HG02678 (cell line): ENCODE data around the gene SLC7A8.

Experiments used
- ATAC-seq: cut with Tn5 transposase; IDR thresholded peaks from one replicate; pipeline ENCODE4 v1.9.1; 2021; ENCODE audit warnings: mild to moderate bottlenecking, moderate library complexity; ENCODE audit not compliant: unreplicated experiment

SLC7A8 gene

GRCh38 chr14:23183158-23183470 lies 346 bp downstream of the SLC7A8 start:
- ATAC-seq: no peak

- no peak for ATAC-seq
Measured at GRCh38 chr14:23182372-23183157, 895 bp downstream of the SLC7A8 start.

GRCh38 chr14:23181946-23182345 lies 1.5 kb downstream of the SLC7A8 start:
- ATAC-seq: no peak

GRCh38 chr14:23181453-23181852 lies 2.0 kb downstream of the SLC7A8 start:
- no peak for ATAC-seq

GRCh38 chr14:23177181-23177580 lies 6.3 kb downstream of the SLC7A8 start:
- no peak for ATAC-seq

GRCh38 chr14:23175823-23176222 lies 7.6 kb downstream of the SLC7A8 start:
- no peak for ATAC-seq

GRCh38 chr14:23174296-23175184 lies 8.9 kb downstream of the SLC7A8 start:
- no peak for ATAC-seq

- no peak for ATAC-seq
Measured at GRCh38 chr14:23173796-23174195, 9.7 kb downstream of the SLC7A8 start.

- ATAC-seq: no peak
Measured at GRCh38 chr14:23173031-23173430, 10.4 kb downstream of the SLC7A8 start.

- no peak for ATAC-seq
Measured at GRCh38 chr14:23172574-23172973, 10.9 kb downstream of the SLC7A8 start.

- no peak for ATAC-seq
Measured at GRCh38 chr14:23172096-23172495, 11.4 kb downstream of the SLC7A8 start.

- ATAC-seq: no peak
Measured at GRCh38 chr14:23171222-23171975, 12.1 kb downstream of the SLC7A8 start.

GRCh38 chr14:23169622-23170021 lies 13.8 kb downstream of the SLC7A8 start:
- no peak for ATAC-seq

GRCh38 chr14:23168246-23168645 lies 15.2 kb downstream of the SLC7A8 start:
- ATAC-seq: no peak

GRCh38 chr14:23167116-23167847 lies 16.2 kb downstream of the SLC7A8 start:
- no peak for ATAC-seq

GRCh38 chr14:23164949-23165348 lies 18.5 kb downstream of the SLC7A8 start:
- no peak for ATAC-seq

GRCh38 chr14:23164250-23164649 lies 19.2 kb downstream of the SLC7A8 start:
- no peak for ATAC-seq

GRCh38 chr14:23163830-23164229 lies 19.6 kb downstream of the SLC7A8 start:
- ATAC-seq: no peak

- ATAC-seq: no peak
Measured at GRCh38 chr14:23162800-23163199, 20.7 kb downstream of the SLC7A8 start.

GRCh38 chr14:23162005-23162404 lies 21.5 kb downstream of the SLC7A8 start:
- no peak for ATAC-seq
